HG03442 (cell line): ENCODE measurements around the gene GNG12.

ENCODE experiments used
- ATAC-seq: cut with Tn5 transposase; IDR thresholded peaks from one replicate; pipeline ENCODE4 v1.9.1; 2021; ENCODE audit warnings: mild to moderate bottlenecking, moderate library complexity; ENCODE audit not compliant: unreplicated experiment

Gene GNG12

GRCh38 chr1:67788238-67788790, 45.0 kb downstream of the GNG12 start:
- ATAC-seq: no peak

DNA sequence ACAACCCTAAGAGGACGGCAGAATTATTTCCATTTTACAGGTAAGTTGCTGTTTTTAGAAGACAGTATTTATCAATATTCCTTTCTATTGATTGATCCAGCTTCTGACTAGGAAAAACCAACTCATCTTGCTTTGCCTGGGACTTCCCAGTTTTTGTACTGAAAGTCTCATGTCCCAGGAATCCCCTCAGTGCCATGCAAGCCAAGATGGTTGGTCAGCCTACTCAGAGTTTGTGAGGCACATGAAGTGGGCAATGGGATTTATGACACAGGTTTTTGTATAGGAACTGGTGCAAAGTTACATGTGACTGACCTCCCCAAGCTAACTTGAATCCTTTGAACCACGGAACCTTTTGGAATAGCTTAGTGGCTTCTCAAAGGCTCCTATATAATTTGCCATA, 45.5 kb downstream of the GNG12 start:
- ATAC-seq: no peak

DNA sequence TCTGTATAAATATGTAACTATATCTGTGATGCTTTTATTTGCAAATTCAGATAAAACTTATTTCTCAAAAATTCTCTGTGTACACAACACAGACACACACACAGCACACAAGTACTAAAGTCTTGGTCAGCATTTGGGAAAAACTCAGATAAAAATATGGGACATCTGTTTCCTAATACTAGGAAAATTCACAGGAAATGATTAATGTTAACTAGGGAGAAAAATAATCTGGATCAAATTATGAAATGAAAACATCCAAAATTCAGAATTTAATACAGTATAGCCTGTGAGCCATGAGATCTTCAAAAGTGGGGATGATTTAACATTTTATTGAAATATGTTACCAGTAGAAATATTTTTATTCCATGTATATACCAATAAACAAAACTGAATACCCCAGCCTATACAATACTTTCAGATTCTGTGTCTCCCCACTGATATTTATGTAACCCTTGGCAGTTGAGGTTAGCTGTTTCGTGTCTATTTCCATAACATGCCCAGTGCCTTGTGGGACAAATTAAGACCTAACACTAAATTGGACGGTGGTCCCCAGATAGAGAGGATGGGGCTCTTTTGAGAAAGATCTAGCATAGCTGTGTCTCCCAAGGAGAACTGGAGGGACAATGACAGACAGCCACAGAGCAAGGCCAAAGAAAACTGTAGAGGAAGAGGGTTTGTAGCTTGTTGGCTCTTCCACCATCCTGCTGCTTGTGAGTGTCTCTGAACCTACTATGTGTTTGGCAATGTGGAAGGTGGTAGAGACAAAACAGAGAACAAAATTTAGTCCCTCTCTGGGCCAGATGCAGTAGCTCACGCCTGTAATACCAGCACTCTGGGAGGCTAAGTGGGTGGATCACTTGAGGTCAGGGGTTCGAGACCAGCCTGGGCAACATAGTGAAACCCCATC, 47.2 kb downstream of the GNG12 start:
- ATAC-seq: no peak

DNA sequence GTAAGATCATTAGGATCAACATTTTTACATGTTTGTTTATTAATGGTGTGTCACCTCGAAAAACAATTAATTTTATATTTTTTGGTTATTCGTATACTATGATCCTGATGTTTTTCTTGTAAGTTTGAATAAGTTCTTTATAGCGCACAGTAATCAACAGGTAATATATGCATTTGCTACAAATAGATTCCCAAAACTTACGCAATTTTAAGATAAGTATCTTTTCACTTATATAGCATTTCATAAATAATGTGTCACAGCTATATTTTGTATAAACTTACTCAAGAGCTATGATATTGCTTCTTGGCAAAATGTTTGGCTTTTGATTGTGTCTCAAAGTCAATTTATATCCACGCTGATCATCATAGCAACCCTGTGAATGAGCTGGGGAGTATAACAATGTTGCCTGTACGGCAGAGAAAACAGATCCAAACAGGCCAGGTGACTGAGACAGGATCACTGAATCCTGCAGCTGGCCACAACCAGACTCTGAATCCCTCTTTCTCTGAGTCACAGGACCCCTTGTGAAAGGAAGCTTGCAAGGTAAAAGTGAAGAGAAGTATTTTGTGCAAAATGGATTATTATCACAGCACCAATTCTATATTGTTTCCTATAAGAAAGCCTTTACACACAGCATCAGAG, 48.6 kb downstream of the GNG12 start:
- no peak for ATAC-seq

- no peak for ATAC-seq
Measured at GRCh38 chr1:67780637-67781036, 52.6 kb downstream of the GNG12 start.

DNA sequence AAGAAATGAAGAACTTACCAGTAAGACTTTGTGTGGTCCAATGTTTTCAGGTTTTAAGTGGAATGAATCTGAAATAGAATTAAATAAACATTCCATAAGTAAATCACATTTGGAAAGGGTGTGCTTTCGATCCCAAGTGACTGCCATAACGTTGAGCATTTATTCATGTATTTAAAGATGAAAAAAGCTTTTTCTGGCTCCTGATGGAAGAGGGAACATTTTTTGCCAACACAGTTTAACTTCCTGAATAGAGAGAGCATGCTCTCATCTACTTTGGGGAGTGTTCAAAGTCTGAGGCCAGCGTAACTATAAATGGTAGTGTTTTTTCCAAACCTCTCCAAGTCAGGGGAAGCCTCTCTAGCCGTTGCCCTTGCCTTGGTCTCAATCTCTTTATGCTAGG, 55.8 kb downstream of the GNG12 start:
- no peak for ATAC-seq

- no peak for ATAC-seq
Measured at GRCh38 chr1:67777016-67777415, 56.3 kb downstream of the GNG12 start.

GRCh38 chr1:67773462-67773861, 59.8 kb downstream of the GNG12 start:
- ATAC-seq: no peak

GRCh38 chr1:67771749-67772148, 61.5 kb downstream of the GNG12 start:
- no peak for ATAC-seq

- ATAC-seq: no peak
Measured at GRCh38 chr1:67771152-67771551, 62.1 kb downstream of the GNG12 start.

DNA sequence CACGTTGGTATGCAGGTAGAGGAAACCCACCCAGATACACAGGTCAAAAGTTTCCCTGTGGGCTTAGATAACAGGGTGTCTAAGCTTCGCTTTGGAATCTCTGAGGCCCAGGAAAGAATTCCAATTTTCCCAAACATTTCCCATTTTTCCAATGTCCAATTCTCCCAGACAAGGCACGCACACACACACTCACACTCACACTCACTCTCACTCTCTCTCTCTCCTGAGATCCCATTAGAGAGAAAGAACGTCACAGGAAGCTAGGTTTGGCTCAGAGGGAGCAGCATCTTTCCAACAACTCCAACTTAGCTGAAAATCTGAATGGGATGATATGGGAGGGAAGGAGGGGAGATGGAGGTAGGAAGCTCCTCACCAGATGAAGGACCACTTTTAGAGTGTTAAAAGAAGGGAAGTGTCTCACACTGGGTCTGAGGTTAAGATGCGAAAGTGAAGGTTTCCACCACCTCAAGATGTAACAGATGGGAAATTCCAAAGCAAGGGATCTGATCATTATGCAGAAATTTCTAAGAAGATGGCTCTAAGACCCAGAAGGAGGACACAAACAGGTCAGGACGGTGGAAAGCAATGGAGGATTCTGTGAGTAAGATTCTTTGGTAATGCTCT, 63.5 kb downstream of the GNG12 start:
- ATAC-seq: no peak

GRCh38 chr1:67768480-67768879, 64.8 kb downstream of the GNG12 start:
- no peak for ATAC-seq

DNA sequence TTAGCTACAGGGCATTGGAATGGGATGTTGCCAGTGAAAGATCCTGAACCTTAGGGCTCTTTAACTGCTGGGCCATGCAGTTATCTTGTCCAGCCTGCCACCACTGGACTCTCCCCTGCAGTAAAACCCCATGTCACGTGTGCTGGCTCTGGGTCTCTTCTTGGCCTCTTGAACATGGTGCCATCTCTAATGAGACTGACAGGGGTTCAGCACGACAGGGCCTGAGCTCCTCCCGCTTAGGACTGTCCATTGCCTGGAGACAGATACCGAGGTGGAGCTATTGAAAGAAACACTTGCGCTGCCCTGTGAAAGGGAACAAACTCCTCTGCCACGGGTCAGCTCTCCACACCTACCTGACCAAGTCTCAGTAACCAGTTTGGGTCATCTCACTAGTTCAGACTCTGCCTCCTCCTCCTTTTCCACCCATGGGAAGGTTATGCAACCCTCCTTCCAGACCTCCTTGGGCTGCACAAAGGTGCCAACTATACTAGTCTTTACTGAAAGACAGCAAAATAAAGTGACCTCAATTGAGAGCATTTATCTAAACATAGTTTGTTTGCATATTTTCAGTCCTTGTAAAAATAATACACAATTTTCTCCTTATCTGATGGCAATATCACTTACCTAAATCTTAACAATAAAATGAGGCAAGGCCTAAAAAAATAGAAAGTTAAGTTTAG, 66.0 kb downstream of the GNG12 start:
- no peak for ATAC-seq

DNA sequence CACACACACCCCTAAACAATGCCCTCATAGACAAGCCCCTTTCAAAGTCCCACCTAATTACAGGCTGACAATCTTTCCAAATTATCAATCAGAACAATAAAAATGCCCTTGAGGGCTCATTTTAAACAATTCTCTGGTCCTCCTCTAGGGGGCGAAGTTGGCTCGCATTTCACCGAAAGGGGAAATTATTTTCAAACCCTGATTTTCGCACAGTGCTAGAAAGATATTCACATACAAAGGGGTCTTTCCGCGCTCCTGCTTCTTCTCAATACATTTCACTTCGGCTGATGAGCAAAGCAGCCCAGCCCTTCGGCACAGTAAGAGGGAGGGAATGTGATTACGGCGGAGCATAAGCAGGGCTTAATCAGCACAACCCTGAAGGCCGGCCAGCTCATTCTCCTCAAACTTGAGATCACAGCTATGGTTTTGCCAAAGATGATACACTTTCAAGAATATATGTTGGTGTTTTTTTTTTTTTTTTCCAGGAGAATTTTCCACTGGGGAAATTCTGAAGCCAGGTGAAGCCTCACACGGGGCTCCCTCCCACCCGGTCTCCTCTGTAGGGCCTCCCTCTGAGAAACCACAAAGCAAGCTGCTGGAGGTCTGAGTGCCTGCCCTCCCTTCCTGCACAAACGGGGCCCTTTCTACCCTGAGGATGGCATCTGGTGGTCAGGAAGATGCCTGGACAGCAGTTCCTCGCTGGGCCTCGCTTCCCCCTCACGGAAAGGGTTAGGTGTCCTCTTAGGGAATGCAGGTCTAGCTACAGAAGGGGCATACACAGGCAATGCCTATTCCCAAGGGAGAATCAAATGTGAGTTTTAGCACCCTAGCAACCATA, 66.9 kb downstream of the GNG12 start:
- peak; percentile 42 for ATAC-seq

GRCh38 chr1:67764633-67765032, 68.6 kb downstream of the GNG12 start:
- ATAC-seq: no peak

DNA sequence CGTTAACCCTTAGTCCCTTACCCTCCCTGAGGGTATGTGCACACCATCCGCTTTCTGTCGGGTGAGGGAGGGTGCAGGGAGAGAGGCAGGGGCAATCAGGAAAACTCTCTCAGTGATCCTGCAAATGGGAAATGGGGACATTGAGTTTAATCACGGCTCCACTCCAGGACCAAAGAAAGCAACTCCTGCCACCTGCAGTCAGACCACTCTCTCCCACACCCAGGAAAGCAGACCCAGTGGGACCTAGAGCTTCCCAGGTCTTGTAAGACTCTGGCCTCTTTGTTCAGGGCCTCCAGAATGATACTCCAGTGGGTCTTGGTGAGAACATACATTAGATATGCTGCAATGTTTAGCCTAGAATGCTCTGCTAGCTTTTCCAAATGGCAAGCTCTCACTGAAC, 71.5 kb downstream of the GNG12 start:
- ATAC-seq: no peak

- ATAC-seq: no peak
Measured at GRCh38 chr1:67761091-67761490, 72.2 kb downstream of the GNG12 start.

DNA sequence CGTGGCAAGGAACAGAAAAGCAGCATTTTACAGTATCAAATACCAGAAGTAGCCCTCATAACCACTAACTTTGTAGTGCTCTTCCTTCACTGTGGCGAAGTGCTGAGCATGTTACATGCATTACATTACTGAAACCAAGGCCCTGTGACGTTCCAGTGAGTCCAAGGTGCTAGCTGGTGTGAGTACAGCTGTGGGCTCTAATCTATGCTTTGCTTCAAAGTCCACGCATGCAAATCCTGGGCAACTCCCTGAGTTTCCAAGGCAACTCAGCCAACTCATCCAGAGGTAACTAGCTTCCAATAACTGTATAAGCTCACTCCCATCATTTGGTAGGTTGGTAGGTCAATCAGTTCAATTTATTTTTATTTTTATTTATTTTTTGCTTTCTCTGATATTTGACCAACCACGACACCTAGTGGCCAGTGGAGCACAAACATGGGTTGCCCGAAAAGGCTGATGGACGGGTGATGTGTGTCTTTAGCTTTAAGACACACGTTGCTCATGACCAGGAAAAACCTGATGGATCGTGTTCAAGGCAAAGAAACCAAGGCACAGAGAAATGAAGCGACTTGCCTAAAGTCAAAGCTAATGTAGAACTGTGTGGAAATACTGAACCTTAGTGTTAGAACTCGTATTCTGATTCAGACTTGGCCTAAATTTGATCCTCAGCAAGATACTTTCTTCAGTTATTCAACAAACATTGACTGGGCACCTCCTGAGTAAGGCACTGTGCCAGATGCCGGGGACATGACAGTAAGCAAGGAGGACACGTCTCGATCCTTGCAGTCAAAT, 73.0 kb downstream of the GNG12 start:
- ATAC-seq: peak; percentile 98

- ATAC-seq: peak; percentile 18
Measured at GRCh38 chr1:67759692-67760029, 73.6 kb downstream of the GNG12 start.
